Keratinocyte (primary cell): ENCODE measurements around the gene PCDHA3. TPM values are rescaled to one million over a fixed set of nuclear protein-coding genes. Genes with fewer than 3 reads are reported as not detected.
"Not testable (repeated sequence)": the region's sequence is repeated elsewhere in the genome, so short reads cannot be mapped to it uniquely, and the experiment has no call there.

Experiments
- DNase-seq: peaks from one replicate; pipeline ENCODE4 v3.0.0-alpha.2; 2011; ENCODE audit warnings: low read depth, missing footprints, low spot score
- FAIRE-seq: peaks from 2 replicates; lab custom pipeline; 2011; peaks lifted over from hg19 to GRCh38; lab: Jason Lieb, UNC
- H2AFZ ChIP-seq: 2 replicates; pipeline ENCODE4 v1.6.0; 2012; ENCODE audit warnings: low read length, control low read depth, inconsistent platforms; ENCODE audit not compliant: control insufficient read depth
- H3K27ac ChIP-seq: 2 replicates; pipeline ENCODE4 v1.5.1; 2011; ENCODE audit warnings: low read length; ENCODE audit not compliant: control insufficient read depth, insufficient read depth
- H3K27me3 ChIP-seq: 3 replicates; pipeline ENCODE4 v1.6.0; 2011; ENCODE audit warnings: low read length; ENCODE audit not compliant: control insufficient read depth, insufficient read depth; ENCODE audit errors: extremely low read depth
- H3K36me3 ChIP-seq, 2 experiments: 2 replicates in 1 of 2; 3 replicates in 1 of 2; pipeline ENCODE4 v1.5.1; 2011; ENCODE audit warnings: low read length in 2 of 2, mild to moderate bottlenecking in 1 of 2; ENCODE audit not compliant: control insufficient read depth in 2 of 2, insufficient read depth in 2 of 2; ENCODE audit errors: extremely low read depth in 1 of 2
- H3K4me1 ChIP-seq: 3 replicates; pipeline ENCODE4 v1.5.1; 2011; ENCODE audit warnings: low read length; ENCODE audit not compliant: control insufficient read depth, insufficient read depth; ENCODE audit errors: extremely low read depth
- H3K4me2 ChIP-seq: 3 replicates; pipeline ENCODE4 v1.6.0; 2011; ENCODE audit warnings: low read depth, low read length; ENCODE audit not compliant: control insufficient read depth, insufficient read depth; ENCODE audit errors: extremely low read depth
- H3K4me3 ChIP-seq, 3 experiments: fragments of 200-600 bp in 1 of 3; sonication (generic) in 1 of 3; 2 replicates in 2 of 3; 3 replicates in 1 of 3; pipeline ENCODE4 v1.5.1; 2011 to 2016; ENCODE audit warnings: low read length in 3 of 3, mild to moderate bottlenecking in 3 of 3, control low read depth in 2 of 3, inconsistent platforms in 1 of 3, low read depth in 1 of 3, mixed read lengths in 1 of 3, mixed run types in 1 of 3, moderate library complexity in 1 of 3; ENCODE audit not compliant: control insufficient read depth in 2 of 3, insufficient read depth in 2 of 3; ENCODE audit errors: extremely low read depth in 1 of 3
- H3K79me2 ChIP-seq: 2 replicates; pipeline ENCODE4 v1.6.0; 2012; ENCODE audit warnings: low read length; ENCODE audit not compliant: control insufficient read depth, insufficient read depth
- H3K9ac ChIP-seq: 3 replicates; pipeline ENCODE4 v1.6.0; 2011; ENCODE audit warnings: low read length; ENCODE audit not compliant: control insufficient read depth, insufficient read depth; ENCODE audit errors: extremely low read depth
- H3K9me1 ChIP-seq: 3 replicates; pipeline ENCODE4 v1.6.0; 2011; ENCODE audit warnings: low read length; ENCODE audit not compliant: control insufficient read depth, insufficient read depth; ENCODE audit errors: extremely low read depth
- H3K9me3 ChIP-seq: 2 replicates; pipeline ENCODE4 v1.5.1; 2012; ENCODE audit warnings: low read depth, low read length; ENCODE audit not compliant: control insufficient read depth
- H4K20me1 ChIP-seq: 3 replicates; pipeline ENCODE4 v1.6.0; 2011; ENCODE audit warnings: low read length; ENCODE audit not compliant: control insufficient read depth, insufficient read depth; ENCODE audit errors: extremely low read depth
- EZH2 ChIP-seq: IDR thresholded peaks from one replicate; pipeline ENCODE4 v1.6.1; 2012; ENCODE audit warnings: inconsistent platforms, mild to moderate bottlenecking, low read length, moderate library complexity
- dilution Hi-C: fragments of 300-500 bp; cut with MboI; formaldehyde crosslinking; loops from one replicate; pipeline ENCODE4 v1.7.0; 2020; ENCODE audit warnings: low sequenced_read_pairs; ENCODE audit not compliant: extremely low pct_ligation_motif_present
- polyA plus RNA-seq, 5 experiments: library from polyadenylated mRNA; depleted of rRNA in 3 of 5; stranded (reverse) in 3 of 5; stranded (forward) in 1 of 5; unstranded in 1 of 5; fragments of >200 nt; gene quantifications; 1 replicate in 1 of 5; 2 replicates in 3 of 5; 3 replicates in 1 of 5; pipeline versions ENCODE4 v1.2.1 to v1.2.3, GENCODE V29; 2011 to 2012; ENCODE audit warnings: missing spikeins in 2 of 5, low read depth in 1 of 5, low replicate concordance in 1 of 5
- TF ChIP-seq, protein P1 (sequence below), 3 experiments: IDR thresholded peaks in 1 of 3; conservative IDR thresholded peaks in 1 of 3; optimal IDR thresholded peaks in 1 of 3; 2 replicates in 2 of 3; 3 replicates in 1 of 3; pipeline versions ENCODE3 to v1.5.1; 2011; ENCODE audit warnings: low read length in 3 of 3, mild to moderate bottlenecking in 3 of 3, moderate library complexity in 2 of 3, control low read depth in 1 of 3, inconsistent platforms in 1 of 3; ENCODE audit not compliant: insufficient read depth in 2 of 3; ENCODE audit errors: extremely low read depth in 1 of 3

PCDHA3 gene
- polyA plus RNA-seq, 1 donor (not counting 4 experiments of a cell fraction or from before 2014, with no cell fraction given): 0.01 TPM

- no peaks in the 10 kb centered on the region for H3K36me3 ChIP-seq
- no peak within 1 kb of the TSS for H3K4me3 ChIP-seq
- H3K9me3 ChIP-seq: peaks cover 16% of the 10 kb centered on the region
- FAIRE-seq (no peak), DNase-seq (no peak)
- H3K9me1 ChIP-seq: no peaks in the 10 kb centered on the region
- H2AFZ ChIP-seq: no peak within 1 kb of the TSS
- no peaks in the 10 kb centered on the region for H4K20me1 ChIP-seq
- no peaks in the 10 kb centered on the region for H3K4me1 ChIP-seq
- H3K4me2 ChIP-seq: no peak within 1 kb of the TSS
- H3K27me3 ChIP-seq: no peaks in the 10 kb centered on the region
- TF ChIP-seq, protein P1, sequence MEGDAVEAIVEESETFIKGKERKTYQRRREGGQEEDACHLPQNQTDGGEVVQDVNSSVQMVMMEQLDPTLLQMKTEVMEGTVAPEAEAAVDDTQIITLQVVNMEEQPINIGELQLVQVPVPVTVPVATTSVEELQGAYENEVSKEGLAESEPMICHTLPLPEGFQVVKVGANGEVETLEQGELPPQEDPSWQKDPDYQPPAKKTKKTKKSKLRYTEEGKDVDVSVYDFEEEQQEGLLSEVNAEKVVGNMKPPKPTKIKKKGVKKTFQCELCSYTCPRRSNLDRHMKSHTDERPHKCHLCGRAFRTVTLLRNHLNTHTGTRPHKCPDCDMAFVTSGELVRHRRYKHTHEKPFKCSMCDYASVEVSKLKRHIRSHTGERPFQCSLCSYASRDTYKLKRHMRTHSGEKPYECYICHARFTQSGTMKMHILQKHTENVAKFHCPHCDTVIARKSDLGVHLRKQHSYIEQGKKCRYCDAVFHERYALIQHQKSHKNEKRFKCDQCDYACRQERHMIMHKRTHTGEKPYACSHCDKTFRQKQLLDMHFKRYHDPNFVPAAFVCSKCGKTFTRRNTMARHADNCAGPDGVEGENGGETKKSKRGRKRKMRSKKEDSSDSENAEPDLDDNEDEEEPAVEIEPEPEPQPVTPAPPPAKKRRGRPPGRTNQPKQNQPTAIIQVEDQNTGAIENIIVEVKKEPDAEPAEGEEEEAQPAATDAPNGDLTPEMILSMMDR (optimal IDR thresholded peaks at IDR 0.05 in 1 of 3, IDR thresholded peaks at IDR 0.05 in 1 of 3, conservative IDR thresholded peaks at IDR 0.05 in 1 of 3; ENCODE audit: extremely low read depth in 1 of 3, insufficient read depth in 2 of 3, low read length in 3 of 3): no peak
- TF ChIP-seq EZH2: no peak
- no peak within 1 kb of the TSS for H3K27ac ChIP-seq
- dilution Hi-C loops: no loop called here
- no peak within 1 kb of the TSS for H3K9ac ChIP-seq
- no peaks in the 10 kb centered on the region for H3K79me2 ChIP-seq
These were observed 33.1 kb downstream of the PCDHA3 start, which contains the start of gene PCDHA7 for GRCh38 chr5:140833993-140834392. TSS of gene PCDHA7 (plus strand) at chr5:140834269. CDS start at chr5:140834384, 115 bp downstream.

DNA sequence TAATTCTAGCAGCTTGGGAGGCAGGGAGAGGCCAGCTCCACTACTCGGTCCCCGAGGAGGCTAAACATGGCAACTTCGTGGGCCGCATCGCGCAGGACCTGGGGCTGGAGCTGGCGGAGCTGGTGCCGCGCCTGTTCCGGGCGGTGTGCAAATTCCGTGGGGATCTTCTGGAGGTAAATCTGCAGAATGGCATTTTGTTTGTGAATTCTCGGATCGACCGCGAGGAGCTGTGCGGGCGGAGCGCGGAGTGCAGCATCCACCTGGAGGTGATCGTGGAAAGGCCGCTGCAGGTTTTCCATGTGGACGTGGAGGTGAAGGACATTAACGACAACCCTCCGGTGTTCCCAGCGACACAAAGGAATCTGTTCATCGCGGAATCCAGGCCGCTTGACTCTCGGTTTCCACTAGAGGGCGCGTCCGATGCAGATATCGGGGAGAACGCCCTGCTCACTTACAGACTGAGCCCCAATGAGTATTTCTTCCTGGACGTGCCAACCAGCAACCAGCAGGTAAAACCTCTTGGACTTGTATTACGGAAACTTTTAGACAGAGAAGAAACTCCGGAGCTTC, 33.7 kb downstream of the PCDHA3 start:
- H2AFZ ChIP-seq, DNase-seq, FAIRE-seq, H3K36me3 ChIP-seq, H3K4me3 ChIP-seq, H3K27ac ChIP-seq, H3K9me1 ChIP-seq, H3K27me3 ChIP-seq, H3K4me1 ChIP-seq, H4K20me1 ChIP-seq, H3K4me2 ChIP-seq, H3K9ac ChIP-seq, H3K79me2 ChIP-seq, dilution Hi-C loops: not testable (repeated sequence)
- H3K9me3 ChIP-seq: peaks cover 16% of the 10 kb centered on the region
